Osteoblast (primary cell): ENCODE measurements around the gene ANO10. TPM values are rescaled to one million over a fixed set of nuclear protein-coding genes. Genes with fewer than 3 reads are reported as not detected.
"Not testable (repeated sequence)": the region's sequence is repeated elsewhere in the genome, so short reads cannot be mapped to it uniquely, and the experiment has no call there.

Experiments
- DNase-seq: peaks from one replicate; pipeline ENCODE4 v3.0.0; 2011; ENCODE audit warnings: low spot score, mixed read lengths; ENCODE audit not compliant: insufficient read length; ENCODE audit errors: missing footprints
- H2AFZ ChIP-seq: 2 replicates; pipeline ENCODE4 v1.6.0; 2011; ENCODE audit warnings: mild to moderate bottlenecking, low read length
- H3K27ac ChIP-seq: 2 replicates; pipeline ENCODE4 v1.5.1; 2011; ENCODE audit warnings: mild to moderate bottlenecking, low read depth, low read length, moderate library complexity
- H3K27me3 ChIP-seq: 2 replicates; pipeline ENCODE4 v1.6.0; 2012; ENCODE audit warnings: mild to moderate bottlenecking, control low read depth, inconsistent platforms, low read length, moderate library complexity; ENCODE audit not compliant: insufficient read depth
- H3K36me3 ChIP-seq: 2 replicates; pipeline ENCODE4 v1.5.1; 2011; ENCODE audit warnings: mild to moderate bottlenecking, low read length, control low read depth, moderate library complexity; ENCODE audit not compliant: insufficient read depth
- H3K4me1 ChIP-seq: 2 replicates; pipeline ENCODE4 v1.5.1; 2011; ENCODE audit warnings: mild to moderate bottlenecking, low read length, control low read depth, moderate library complexity; ENCODE audit not compliant: insufficient read depth
- H3K4me2 ChIP-seq: 2 replicates; pipeline ENCODE4 v1.6.0; 2011; ENCODE audit warnings: mild to moderate bottlenecking, low read length; ENCODE audit not compliant: insufficient read depth
- H3K4me3 ChIP-seq: fragments of 200-600 bp; sonication (generic); 3 replicates; pipeline ENCODE4 v1.5.1; 2012; ENCODE audit warnings: mild to moderate bottlenecking, low read length, inconsistent platforms; ENCODE audit not compliant: insufficient read depth
- H3K79me2 ChIP-seq: 2 replicates; pipeline ENCODE4 v1.6.0; 2012; ENCODE audit warnings: mild to moderate bottlenecking, low read length, control low read depth, inconsistent platforms; ENCODE audit not compliant: insufficient read depth
- H3K9me3 ChIP-seq: 2 replicates; pipeline ENCODE4 v1.5.1; 2011; ENCODE audit warnings: low read depth, low read length, control low read depth
- H4K20me1 ChIP-seq: 2 replicates; pipeline ENCODE4 v1.6.0; 2012; ENCODE audit warnings: mild to moderate bottlenecking, low read length, control low read depth; ENCODE audit not compliant: insufficient read depth
- CTCF ChIP-seq: IDR thresholded peaks from 2 replicates; pipeline ENCODE4 v1.5.1; 2011; ENCODE audit warnings: mild to moderate bottlenecking, low read depth, low read length, moderate library complexity; ENCODE audit errors: extremely low read depth
- total RNA-seq: library from RNA; depleted of rRNA; stranded (reverse); fragments of >200 nt; gene quantifications from 2 replicates; pipeline ENCODE4 v1.2.3, GENCODE V29; 2012

ANO10 gene
- total RNA-seq, 1 donor, result 55.7 TPM

- no peaks in the 10 kb centered on the region for H3K36me3 ChIP-seq
- no peak overlapping the region for H2AFZ ChIP-seq
- no peaks in the 10 kb centered on the region for H3K27me3 ChIP-seq
- no peak overlapping the region for H3K4me3 ChIP-seq
- H3K4me1 ChIP-seq, result no peaks in the 10 kb centered on the region
- H3K9me3 ChIP-seq, result no peaks in the 10 kb centered on the region
- DNase-seq, result no peak
- no peaks in the 10 kb centered on the region for H3K79me2 ChIP-seq
- H4K20me1 ChIP-seq, result no peaks in the 10 kb centered on the region
- no peak overlapping the region for H3K4me2 ChIP-seq
- no peak overlapping the region for H3K27ac ChIP-seq
- TF ChIP-seq CTCF, result no peak
These were observed 140.4 kb downstream of the ANO10 start for GRCh38 chr3:43481375-43481774.

GRCh38 chr3:43478839-43479238, 143.0 kb downstream of the ANO10 start:
- not testable (repeated sequence) for H3K4me2 ChIP-seq, H3K4me1 ChIP-seq, H3K4me3 ChIP-seq, H3K27me3 ChIP-seq, H3K79me2 ChIP-seq, H3K9me3 ChIP-seq, H3K27ac ChIP-seq, H4K20me1 ChIP-seq, H2AFZ ChIP-seq, H3K36me3 ChIP-seq, DNase-seq

- Histone ChIP-seq H2AFZ (no peak overlapping the region), H4K20me1 (no peaks in the 10 kb centered on the region), H3K4me1 (no peaks in the 10 kb centered on the region), H3K4me3 (no peak overlapping the region), H3K27me3 (no peaks in the 10 kb centered on the region), H3K9me3 (no peaks in the 10 kb centered on the region), H3K79me2 (no peaks in the 10 kb centered on the region), H3K36me3 (no peaks in the 10 kb centered on the region), H3K4me2 (no peak overlapping the region), H3K27ac (no peak overlapping the region)
- TF ChIP-seq CTCF, result no peak
- DNase-seq, result no peak
These were observed 143.6 kb downstream of the ANO10 start for GRCh38 chr3:43478118-43478785.

- no peaks in the 10 kb centered on the region for H3K9me3 ChIP-seq
- no peak overlapping the region for H3K4me2 ChIP-seq
- H3K36me3 ChIP-seq, result no peaks in the 10 kb centered on the region
- TF ChIP-seq CTCF, result no peak
- DNase-seq, result no peak
- H3K4me1 ChIP-seq, result no peaks in the 10 kb centered on the region
- H3K27me3 ChIP-seq, result no peaks in the 10 kb centered on the region
- H3K4me3 ChIP-seq, result no peak overlapping the region
- no peaks in the 10 kb centered on the region for H4K20me1 ChIP-seq
- no peak overlapping the region for H3K27ac ChIP-seq
- H3K79me2 ChIP-seq, result no peaks in the 10 kb centered on the region
- no peak overlapping the region for H2AFZ ChIP-seq
These were observed 144.2 kb downstream of the ANO10 start for GRCh38 chr3:43477600-43477999.
